ENCODE data around the gene HMGB2. TPM values are rescaled to one million over a fixed set of nuclear protein-coding genes. Genes with fewer than 3 reads are reported as not detected.

HMGB2 gene
- total RNA-seq, 1 donor from 2014 or later: 39.4 TPM

- Histone ChIP-seq H3K4me1 (peaks cover 57% of the 10 kb centered on the region), H3K36me3 (peaks cover 14% of the 10 kb centered on the region), H3K27me3 (ENCODE audit: low read depth) (no peaks in the 10 kb centered on the region), H3K9me3 (replicated peaks) (no peaks in the 10 kb centered on the region), H3K27ac (replicated peaks) (peak overlapping the region; percentile 98), H3K4me3 (no peak overlapping the region)
- no peak for TF ChIP-seq CTCF (IDR thresholded peaks at IDR 0.05; ENCODE audit: borderline replicate concordance)
- intact Hi-C loops (cut with micrococcal nuclease): loop anchor here (5.0 kb wide), 1 partner anchor 42 kb away; the partner anchor contains the start of gene HMGB2
- no peak for DNase-seq
Observed at GRCh38 chr4:173374588-173374987, 40.4 kb upstream of the HMGB2 start.

GRCh38 chr4:173371292-173372192, 37.4 kb upstream of the HMGB2 start:
- peaks cover 12% of the 10 kb centered on the region for H3K36me3 ChIP-seq
- H3K4me1 ChIP-seq: peaks cover 82% of the 10 kb centered on the region

DNA sequence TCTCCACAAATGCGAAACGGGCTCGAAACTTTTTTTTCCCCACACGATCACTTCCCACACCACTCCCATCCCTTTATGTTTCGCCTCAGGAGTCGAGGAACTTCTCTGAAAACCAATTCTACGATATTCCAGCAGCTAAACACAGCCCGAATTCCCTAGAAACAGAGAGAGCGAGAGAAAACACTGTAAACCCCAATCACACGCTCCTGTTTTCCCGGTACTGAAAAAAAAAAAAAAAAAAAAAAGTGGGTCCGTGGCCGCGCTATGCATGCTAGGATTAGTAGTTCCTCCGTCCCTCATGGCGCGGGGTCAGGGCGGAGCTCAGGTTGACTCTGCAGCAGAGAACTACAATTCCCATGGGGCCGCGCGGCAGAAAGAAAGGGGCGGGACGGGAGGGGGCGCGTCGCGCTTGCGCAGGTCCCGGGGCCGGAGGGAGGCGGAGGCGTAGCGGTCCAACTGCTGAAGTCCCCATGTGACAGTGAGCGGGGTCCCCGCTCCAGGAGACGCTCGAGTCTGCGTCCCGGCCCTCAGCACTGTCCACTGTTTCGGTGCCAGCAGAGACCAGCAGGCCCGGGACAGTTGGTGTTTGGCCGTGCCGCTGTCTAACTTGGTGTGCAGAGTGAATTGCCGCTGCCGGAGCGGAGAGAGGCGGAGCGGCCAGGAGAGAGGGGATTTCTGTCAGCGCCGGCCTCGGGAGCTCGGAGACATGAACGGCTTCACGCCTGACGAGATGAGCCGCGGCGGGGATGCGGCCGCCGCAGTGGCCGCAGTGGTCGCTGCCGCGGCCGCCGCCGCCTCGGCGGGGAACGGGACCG, 36.5 kb upstream of the HMGB2 start, which contains the start of gene SAP30:
TSS of gene SAP30 (plus strand) at position 478 of the 815 bp plus-strand sequence. CDS start at position 707, 229 bp downstream.
- H3K4me1 ChIP-seq: peaks cover 82% of the 10 kb centered on the region
- peak within 1 kb of the TSS; percentile 90 for H3K4me3 ChIP-seq
- intact Hi-C loops (cut with micrococcal nuclease): loop anchor here (5.0 kb wide), 1 partner anchor 38 kb away; the partner anchor contains the start of gene HMGB2
- no peak for TF ChIP-seq CTCF (IDR thresholded peaks at IDR 0.05; ENCODE audit: borderline replicate concordance)
- peak within 1 kb of the TSS; percentile 98 for H3K27ac ChIP-seq (replicated peaks)
- DNase-seq: peak; percentile 99
- H3K36me3 ChIP-seq: peaks cover 3% of the 10 kb centered on the region
- no peaks in the 10 kb centered on the region for H3K27me3 ChIP-seq (ENCODE audit: low read depth)
- H3K9me3 ChIP-seq (replicated peaks): no peaks in the 10 kb centered on the region

More at GRCh38 chr4:173371292-173372192, 37.4 kb upstream of the HMGB2 start:
- H3K27me3 ChIP-seq (ENCODE audit: low read depth): no peaks in the 10 kb centered on the region
- H3K4me3 ChIP-seq: peak overlapping the region; percentile 90
- peak; percentile 79 for DNase-seq
- intact Hi-C loops (cut with micrococcal nuclease): loop anchor here (5.0 kb wide), 1 partner anchor 39 kb away; the partner anchor contains the start of gene HMGB2
- TF ChIP-seq CTCF (IDR thresholded peaks at IDR 0.05; ENCODE audit: borderline replicate concordance): no peak
- no peaks in the 10 kb centered on the region for H3K9me3 ChIP-seq (replicated peaks)
- peak overlapping the region; percentile 98 for H3K27ac ChIP-seq (replicated peaks)

DNA sequence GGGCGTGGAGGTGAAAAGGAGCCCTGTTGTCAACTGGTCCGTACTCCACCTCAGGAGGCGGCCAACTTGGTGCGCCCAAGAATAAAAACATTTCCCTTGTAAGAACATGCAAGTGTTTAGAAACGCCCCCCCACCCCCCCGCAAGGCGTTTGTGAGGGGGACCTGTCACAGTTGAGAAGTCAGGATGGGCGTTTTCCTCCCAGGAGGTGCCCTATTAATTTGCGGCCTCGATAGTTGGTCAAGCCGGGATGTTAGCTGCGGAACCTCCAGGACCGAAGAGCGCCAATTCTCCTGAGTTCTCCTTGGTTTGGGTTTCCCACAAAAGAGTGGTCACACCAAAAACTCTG, 35.9 kb upstream of the HMGB2 start:
- TF ChIP-seq CTCF (IDR thresholded peaks at IDR 0.05; ENCODE audit: borderline replicate concordance): no peak
- no peaks in the 10 kb centered on the region for H3K9me3 ChIP-seq (replicated peaks)
- intact Hi-C loops (cut with micrococcal nuclease): loop anchor here (5.0 kb wide), 1 partner anchor 38 kb away; the partner anchor contains the start of gene HMGB2
- peak overlapping the region; percentile 90 for H3K4me3 ChIP-seq
- peak overlapping the region; percentile 98 for H3K27ac ChIP-seq (replicated peaks)
- no peaks in the 10 kb centered on the region for H3K36me3 ChIP-seq
- no peaks in the 10 kb centered on the region for H3K27me3 ChIP-seq (ENCODE audit: low read depth)
- peak; percentile 72 for DNase-seq
- H3K4me1 ChIP-seq: peaks cover 79% of the 10 kb centered on the region

DNA sequence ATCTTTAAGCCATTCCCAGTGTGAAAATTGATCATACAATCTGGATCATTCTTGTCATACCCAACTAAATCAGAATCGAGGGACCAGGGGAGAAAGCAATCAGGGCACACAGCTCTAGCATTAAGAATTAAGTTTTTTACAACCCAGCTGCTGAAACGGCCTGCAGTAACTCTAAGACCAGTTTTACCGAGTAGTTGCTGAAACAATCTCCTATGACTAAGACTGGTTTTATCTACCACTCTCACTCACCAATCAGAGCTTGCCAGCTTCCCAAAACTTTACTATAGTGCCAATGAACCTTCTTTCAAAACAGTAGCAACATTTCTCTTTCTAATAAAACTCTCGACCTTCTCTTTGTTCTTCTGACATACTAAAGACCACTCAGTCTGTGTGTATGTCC, 33.8 kb upstream of the HMGB2 start:
- TF ChIP-seq CTCF (IDR thresholded peaks at IDR 0.05; ENCODE audit: borderline replicate concordance): no peak
- H3K27me3 ChIP-seq (ENCODE audit: low read depth): no peaks in the 10 kb centered on the region
- H3K27ac ChIP-seq (replicated peaks): peak overlapping the region; percentile 44
- peak overlapping the region; percentile 10 for H3K4me3 ChIP-seq
- H3K4me1 ChIP-seq: peaks cover 58% of the 10 kb centered on the region
- no peaks in the 10 kb centered on the region for H3K9me3 ChIP-seq (replicated peaks)
- H3K36me3 ChIP-seq: no peaks in the 10 kb centered on the region
- intact Hi-C loops (cut with micrococcal nuclease): no loop called here
- DNase-seq: no peak

Measured in left ventricle myocardium inferior (tissue), 1 donor.